GM23248 (cell line): Measurements from ENCODE around the gene RBM5.

Experiments
- EZH2 ChIP-seq: fragments of 200-600 bp; sonication (generic); IDR thresholded peaks from 2 replicates; pipeline ENCODE4 v1.6.1; 2018; ENCODE audit warnings: antibody characterized with exemption, mild to moderate bottlenecking; ENCODE audit not compliant: insufficient read depth, poor library complexity, severe bottlenecking
- EZH2phosphoT487 ChIP-seq: fragments of 200-600 bp; sonication (generic); IDR thresholded peaks from 2 replicates; pipeline ENCODE4 v1.6.1; 2018; ENCODE audit warnings: antibody characterized with exemption, moderate library complexity, mild to moderate bottlenecking, low read depth; ENCODE audit not compliant: insufficient read depth

DNA sequence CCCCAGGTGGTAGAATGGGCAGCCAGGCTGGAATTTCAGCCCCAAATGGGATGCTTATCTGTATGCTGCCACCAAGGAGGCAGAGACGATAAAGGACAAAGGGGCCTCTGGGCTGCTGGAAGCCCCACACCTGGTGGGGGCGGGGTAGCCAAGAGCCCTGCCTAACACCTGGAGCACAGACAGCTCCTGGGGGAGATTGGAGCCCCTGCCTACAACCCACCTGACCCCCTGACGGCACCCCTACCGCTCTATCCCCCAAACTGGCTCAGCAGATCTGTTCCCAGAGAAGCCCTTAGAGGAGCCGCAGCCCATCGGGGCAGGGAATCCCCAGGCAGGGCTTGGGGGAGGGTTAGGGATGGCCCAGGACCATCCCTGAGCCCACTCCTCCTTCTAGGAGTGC is 50.6 kb downstream of the RBM5 start:
- no peak for TF ChIP-seq EZH2phosphoT487
- TF ChIP-seq EZH2 = no peak
